LHCN-M2 (cell line): ENCODE measurements around the gene PTPN2. TPM values are rescaled to one million over a fixed set of nuclear protein-coding genes. Genes with fewer than 3 reads are reported as not detected.
A peak's percentile ranks its signal among the peaks of the same experiment; 100 is the strongest.
"Not testable (repeated sequence)": the region's sequence is repeated elsewhere in the genome, so short reads cannot be mapped to it uniquely, and the experiment has no call there.

ENCODE experiments used
- DNase-seq: peaks from one replicate; pipeline ENCODE4 v3.0.0-alpha.2; 2012; ENCODE audit warnings: low read depth
- polyA plus RNA-seq: library from polyadenylated mRNA; unstranded; fragments of >200 nt; gene quantifications from one replicate; pipeline ENCODE4 v1.2.1, GENCODE V29; 2012; ENCODE audit warnings: missing spikeins
- total RNA-seq: library from RNA; depleted of rRNA; stranded (reverse); fragments of >200 nt; gene quantifications from 2 replicates; pipeline ENCODE4 v1.2.3, GENCODE V29; 2014; rRNA removed

PTPN2 gene
- 36.5 and 40.2 TPM in 2 replicates for total RNA-seq
- polyA plus RNA-seq, result 13.0 TPM

- DNase-seq, result peak; percentile 92
Observed at GRCh38 chr18:12883684-12884405, at the start of gene PTPN2. Gene PTPN2, minus strand, starts transcription at chr18:12884237. Its CDS starts 96 bp downstream, at chr18:12884141.

- no peak for DNase-seq
Observed at GRCh38 chr18:12933327-12933726, 49.3 kb upstream of the PTPN2 start.

GRCh38 chr18:12930908-12931307 lies 46.9 kb upstream of the PTPN2 start:
- DNase-seq, result no peak

- DNase-seq, result no peak
Observed at GRCh38 chr18:12930376-12930775, 46.3 kb upstream of the PTPN2 start.

- no peak for DNase-seq
Observed at GRCh38 chr18:12929477-12930083, 45.5 kb upstream of the PTPN2 start.

GRCh38 chr18:12928641-12929040 lies 44.6 kb upstream of the PTPN2 start:
- no peak for DNase-seq

GRCh38 chr18:12928206-12928605 lies 44.2 kb upstream of the PTPN2 start:
- DNase-seq, result no peak

- DNase-seq, result no peak
Observed at GRCh38 chr18:12924616-12925015, 40.6 kb upstream of the PTPN2 start.

- DNase-seq, result no peak
Observed at GRCh38 chr18:12922266-12922665, 38.2 kb upstream of the PTPN2 start.

- DNase-seq, result no peak
Observed at GRCh38 chr18:12921178-12921577, 37.1 kb upstream of the PTPN2 start.

- DNase-seq, result no peak
Observed at GRCh38 chr18:12911929-12912703, 28.1 kb upstream of the PTPN2 start.

GRCh38 chr18:12911025-12911928 lies 27.2 kb upstream of the PTPN2 start:
- no peak for DNase-seq

GRCh38 chr18:12908706-12909105 lies 24.7 kb upstream of the PTPN2 start:
- DNase-seq, result no peak

- DNase-seq, result no peak
Observed at GRCh38 chr18:12907258-12907925, 23.4 kb upstream of the PTPN2 start.

- no peak for DNase-seq
Observed at GRCh38 chr18:12906773-12907172, 22.7 kb upstream of the PTPN2 start.

- DNase-seq, result no peak
Observed at GRCh38 chr18:12906119-12906518, 22.1 kb upstream of the PTPN2 start.

GRCh38 chr18:12904012-12904516 lies 20.0 kb upstream of the PTPN2 start:
- DNase-seq, result peak; percentile 24

- DNase-seq, result not testable (repeated sequence)
Observed at GRCh38 chr18:12901208-12901607, 17.2 kb upstream of the PTPN2 start.

- not testable (repeated sequence) for DNase-seq
Observed at GRCh38 chr18:12896784-12897333, 12.8 kb upstream of the PTPN2 start.

- DNase-seq, result no peak
Observed at GRCh38 chr18:12895626-12896025, 11.6 kb upstream of the PTPN2 start.
